ENCODE measurements around the gene FBXO48.

FBXO48 gene

GRCh38 chr2:68436270-68436669, 30.8 kb downstream of the FBXO48 start:
- no peak for TF ChIP-seq CTCF (IDR thresholded peaks at IDR 0.05; ENCODE audit: borderline replicate concordance, extremely low read depth, low read length, poor library complexity, severe bottlenecking)
- no peak for TF ChIP-seq EZH2 (IDR thresholded peaks at IDR 0.05; ENCODE audit: borderline replicate concordance, low read depth, low read length, severe bottlenecking)
- H3K79me2 ChIP-seq (ENCODE audit: insufficient read depth, low read length): no peaks in the 10 kb centered on the region
- H3K4me1 ChIP-seq (ENCODE audit: insufficient read depth, low read length): no peaks in the 10 kb centered on the region
- no peaks in the 10 kb centered on the region for H3K9me3 ChIP-seq (ENCODE audit: insufficient read depth, low read length, severe bottlenecking)
- no peak overlapping the region for H2AFZ ChIP-seq (ENCODE audit: low read depth, low read length)
- H3K9ac ChIP-seq (ENCODE audit: low read depth, low read length): no peak overlapping the region
- no peaks in the 10 kb centered on the region for H3K27me3 ChIP-seq (ENCODE audit: insufficient read depth, low read length, poor library complexity)
- no peak overlapping the region for H3K4me3 ChIP-seq (ENCODE audit: low read depth in 1 of 2, low read length in 2 of 2)
- no peak overlapping the region for H3K4me2 ChIP-seq (ENCODE audit: insufficient read depth, low read length)
- no peaks in the 10 kb centered on the region for H4K20me1 ChIP-seq (ENCODE audit: insufficient read depth, low read length)
- ATAC-seq (ENCODE audit: insufficient read depth, low read depth): no peak
- no peaks in the 10 kb centered on the region for H3K36me3 ChIP-seq (ENCODE audit: insufficient read depth, low read length)
- H3K27ac ChIP-seq (ENCODE audit: low read length): no peak overlapping the region
- no peak for DNase-seq

GRCh38 chr2:68435615-68436014, 31.5 kb downstream of the FBXO48 start:
- DNase-seq: no peak
- Histone ChIP-seq H3K4me1 (ENCODE audit: insufficient read depth, low read length) (no peaks in the 10 kb centered on the region), H3K9me3 (ENCODE audit: insufficient read depth, low read length, severe bottlenecking) (no peaks in the 10 kb centered on the region), H3K79me2 (ENCODE audit: insufficient read depth, low read length) (no peaks in the 10 kb centered on the region), H4K20me1 (ENCODE audit: insufficient read depth, low read length) (no peaks in the 10 kb centered on the region), H3K4me3 (ENCODE audit: low read depth in 1 of 2, low read length in 2 of 2) (no peak overlapping the region), H2AFZ (ENCODE audit: low read depth, low read length) (no peak overlapping the region), H3K9ac (ENCODE audit: low read depth, low read length) (no peak overlapping the region), H3K4me2 (ENCODE audit: insufficient read depth, low read length) (no peak overlapping the region), H3K27me3 (ENCODE audit: insufficient read depth, low read length, poor library complexity) (no peaks in the 10 kb centered on the region), H3K36me3 (ENCODE audit: insufficient read depth, low read length) (no peaks in the 10 kb centered on the region), H3K27ac (ENCODE audit: low read length) (no peak overlapping the region)
- ATAC-seq (ENCODE audit: insufficient read depth, low read depth): no peak
- TF ChIP-seq CTCF (IDR thresholded peaks at IDR 0.05; ENCODE audit: borderline replicate concordance, extremely low read depth, low read length, poor library complexity, severe bottlenecking) (no peak), EZH2 (IDR thresholded peaks at IDR 0.05; ENCODE audit: borderline replicate concordance, low read depth, low read length, severe bottlenecking) (no peak)

GRCh38 chr2:68434981-68435380, 32.1 kb downstream of the FBXO48 start:
- no peak overlapping the region for H3K4me2 ChIP-seq (ENCODE audit: insufficient read depth, low read length)
- no peaks in the 10 kb centered on the region for H4K20me1 ChIP-seq (ENCODE audit: insufficient read depth, low read length)
- DNase-seq (no peak), ATAC-seq (ENCODE audit: insufficient read depth, low read depth) (no peak)
- H3K79me2 ChIP-seq (ENCODE audit: insufficient read depth, low read length): no peaks in the 10 kb centered on the region
- H3K36me3 ChIP-seq (ENCODE audit: insufficient read depth, low read length): no peaks in the 10 kb centered on the region
- H3K9ac ChIP-seq (ENCODE audit: low read depth, low read length): no peak overlapping the region
- H3K4me3 ChIP-seq (ENCODE audit: low read depth in 1 of 2, low read length in 2 of 2): no peak overlapping the region
- H3K27ac ChIP-seq (ENCODE audit: low read length): no peak overlapping the region
- no peak overlapping the region for H2AFZ ChIP-seq (ENCODE audit: low read depth, low read length)
- TF ChIP-seq EZH2 (IDR thresholded peaks at IDR 0.05; ENCODE audit: borderline replicate concordance, low read depth, low read length, severe bottlenecking): no peak
- H3K4me1 ChIP-seq (ENCODE audit: insufficient read depth, low read length): no peaks in the 10 kb centered on the region
- H3K27me3 ChIP-seq (ENCODE audit: insufficient read depth, low read length, poor library complexity): no peaks in the 10 kb centered on the region
- no peaks in the 10 kb centered on the region for H3K9me3 ChIP-seq (ENCODE audit: insufficient read depth, low read length, severe bottlenecking)

GRCh38 chr2:68432696-68433658, 34.1 kb downstream of the FBXO48 start:
- Histone ChIP-seq H3K9ac (ENCODE audit: low read depth, low read length) (no peak overlapping the region), H3K27me3 (ENCODE audit: insufficient read depth, low read length, poor library complexity) (no peaks in the 10 kb centered on the region), H3K9me3 (ENCODE audit: insufficient read depth, low read length, severe bottlenecking) (no peaks in the 10 kb centered on the region), H2AFZ (ENCODE audit: low read depth, low read length) (no peak overlapping the region), H3K27ac (ENCODE audit: low read length) (no peak overlapping the region), H3K4me3 (ENCODE audit: low read depth in 1 of 2, low read length in 2 of 2) (no peak overlapping the region), H4K20me1 (ENCODE audit: insufficient read depth, low read length) (no peaks in the 10 kb centered on the region), H3K4me2 (ENCODE audit: insufficient read depth, low read length) (no peak overlapping the region), H3K79me2 (ENCODE audit: insufficient read depth, low read length) (no peaks in the 10 kb centered on the region), H3K36me3 (ENCODE audit: insufficient read depth, low read length) (no peaks in the 10 kb centered on the region), H3K4me1 (ENCODE audit: insufficient read depth, low read length) (no peaks in the 10 kb centered on the region)
- no peak for DNase-seq
- ATAC-seq (ENCODE audit: insufficient read depth, low read depth): no peak
- no peak for TF ChIP-seq EZH2 (IDR thresholded peaks at IDR 0.05; ENCODE audit: borderline replicate concordance, low read depth, low read length, severe bottlenecking)
- no peak for TF ChIP-seq CTCF (IDR thresholded peaks at IDR 0.05; ENCODE audit: borderline replicate concordance, extremely low read depth, low read length, poor library complexity, severe bottlenecking)
